HL-60 (cell line): ENCODE data around the gene HELZ.

Experiments
- GABPA ChIP-seq: IDR thresholded peaks from 2 replicates; pipeline ENCODE4 v1.6.1; 2012; ENCODE audit warnings: low read depth
- POLR2AphosphoS5 ChIP-seq: IDR thresholded peaks from 2 replicates; pipeline ENCODE4 v1.6.1; 2012; ENCODE audit warnings: low read depth
- TF ChIP-seq, protein P1 (sequence below): IDR thresholded peaks from one replicate; pipeline ENCODE4 v1.5.1; 2011; ENCODE audit warnings: low read length, control low read depth, inconsistent platforms; ENCODE audit not compliant: insufficient read depth
- TF ChIP-seq, protein P2 (sequence below): IDR thresholded peaks from 2 replicates; pipeline ENCODE4 v1.6.1; 2012; ENCODE audit warnings: low read depth; ENCODE audit not compliant: insufficient replicate concordance

DNA sequence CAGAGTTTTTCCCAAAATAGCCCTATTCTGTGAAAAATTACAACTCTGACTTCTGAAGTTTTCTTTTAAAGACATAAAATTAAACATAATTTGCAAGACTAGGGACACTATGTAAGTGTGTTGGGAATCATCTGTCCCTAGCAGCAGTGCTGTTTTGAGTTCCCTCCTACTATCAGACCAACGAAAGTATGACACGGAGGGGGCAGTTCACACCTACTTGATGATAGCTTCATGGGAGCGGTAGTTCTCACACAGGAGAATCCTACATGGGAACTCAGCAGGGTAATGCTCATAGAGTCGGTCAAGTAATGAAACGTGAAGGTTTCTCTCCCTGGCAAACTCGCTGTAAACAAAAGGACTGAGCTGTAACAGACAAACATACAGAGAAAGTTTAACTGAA lies 96.6 kb downstream of the HELZ start:
- TF ChIP-seq, protein P1, sequence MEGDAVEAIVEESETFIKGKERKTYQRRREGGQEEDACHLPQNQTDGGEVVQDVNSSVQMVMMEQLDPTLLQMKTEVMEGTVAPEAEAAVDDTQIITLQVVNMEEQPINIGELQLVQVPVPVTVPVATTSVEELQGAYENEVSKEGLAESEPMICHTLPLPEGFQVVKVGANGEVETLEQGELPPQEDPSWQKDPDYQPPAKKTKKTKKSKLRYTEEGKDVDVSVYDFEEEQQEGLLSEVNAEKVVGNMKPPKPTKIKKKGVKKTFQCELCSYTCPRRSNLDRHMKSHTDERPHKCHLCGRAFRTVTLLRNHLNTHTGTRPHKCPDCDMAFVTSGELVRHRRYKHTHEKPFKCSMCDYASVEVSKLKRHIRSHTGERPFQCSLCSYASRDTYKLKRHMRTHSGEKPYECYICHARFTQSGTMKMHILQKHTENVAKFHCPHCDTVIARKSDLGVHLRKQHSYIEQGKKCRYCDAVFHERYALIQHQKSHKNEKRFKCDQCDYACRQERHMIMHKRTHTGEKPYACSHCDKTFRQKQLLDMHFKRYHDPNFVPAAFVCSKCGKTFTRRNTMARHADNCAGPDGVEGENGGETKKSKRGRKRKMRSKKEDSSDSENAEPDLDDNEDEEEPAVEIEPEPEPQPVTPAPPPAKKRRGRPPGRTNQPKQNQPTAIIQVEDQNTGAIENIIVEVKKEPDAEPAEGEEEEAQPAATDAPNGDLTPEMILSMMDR = no peak
- TF ChIP-seq GABPA (no peak), POLR2AphosphoS5 (no peak)
- TF ChIP-seq, protein P2, sequence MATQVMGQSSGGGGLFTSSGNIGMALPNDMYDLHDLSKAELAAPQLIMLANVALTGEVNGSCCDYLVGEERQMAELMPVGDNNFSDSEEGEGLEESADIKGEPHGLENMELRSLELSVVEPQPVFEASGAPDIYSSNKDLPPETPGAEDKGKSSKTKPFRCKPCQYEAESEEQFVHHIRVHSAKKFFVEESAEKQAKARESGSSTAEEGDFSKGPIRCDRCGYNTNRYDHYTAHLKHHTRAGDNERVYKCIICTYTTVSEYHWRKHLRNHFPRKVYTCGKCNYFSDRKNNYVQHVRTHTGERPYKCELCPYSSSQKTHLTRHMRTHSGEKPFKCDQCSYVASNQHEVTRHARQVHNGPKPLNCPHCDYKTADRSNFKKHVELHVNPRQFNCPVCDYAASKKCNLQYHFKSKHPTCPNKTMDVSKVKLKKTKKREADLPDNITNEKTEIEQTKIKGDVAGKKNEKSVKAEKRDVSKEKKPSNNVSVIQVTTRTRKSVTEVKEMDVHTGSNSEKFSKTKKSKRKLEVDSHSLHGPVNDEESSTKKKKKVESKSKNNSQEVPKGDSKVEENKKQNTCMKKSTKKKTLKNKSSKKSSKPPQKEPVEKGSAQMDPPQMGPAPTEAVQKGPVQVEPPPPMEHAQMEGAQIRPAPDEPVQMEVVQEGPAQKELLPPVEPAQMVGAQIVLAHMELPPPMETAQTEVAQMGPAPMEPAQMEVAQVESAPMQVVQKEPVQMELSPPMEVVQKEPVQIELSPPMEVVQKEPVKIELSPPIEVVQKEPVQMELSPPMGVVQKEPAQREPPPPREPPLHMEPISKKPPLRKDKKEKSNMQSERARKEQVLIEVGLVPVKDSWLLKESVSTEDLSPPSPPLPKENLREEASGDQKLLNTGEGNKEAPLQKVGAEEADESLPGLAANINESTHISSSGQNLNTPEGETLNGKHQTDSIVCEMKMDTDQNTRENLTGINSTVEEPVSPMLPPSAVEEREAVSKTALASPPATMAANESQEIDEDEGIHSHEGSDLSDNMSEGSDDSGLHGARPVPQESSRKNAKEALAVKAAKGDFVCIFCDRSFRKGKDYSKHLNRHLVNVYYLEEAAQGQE = no peak
